GM12872 (cell line): Measurements from ENCODE around the gene GDF15.

ENCODE experiments used
- TF ChIP-seq, protein P1 (sequence below): IDR thresholded peaks from 3 replicates; pipeline ENCODE4 v1.5.1; 2011; ENCODE audit warnings: low read depth, mild to moderate bottlenecking, low read length, moderate library complexity; ENCODE audit not compliant: insufficient read depth

Gene GDF15

GRCh38 chr19:18427743-18428113 is 41.8 kb downstream of the GDF15 start:
- TF ChIP-seq, protein P1, sequence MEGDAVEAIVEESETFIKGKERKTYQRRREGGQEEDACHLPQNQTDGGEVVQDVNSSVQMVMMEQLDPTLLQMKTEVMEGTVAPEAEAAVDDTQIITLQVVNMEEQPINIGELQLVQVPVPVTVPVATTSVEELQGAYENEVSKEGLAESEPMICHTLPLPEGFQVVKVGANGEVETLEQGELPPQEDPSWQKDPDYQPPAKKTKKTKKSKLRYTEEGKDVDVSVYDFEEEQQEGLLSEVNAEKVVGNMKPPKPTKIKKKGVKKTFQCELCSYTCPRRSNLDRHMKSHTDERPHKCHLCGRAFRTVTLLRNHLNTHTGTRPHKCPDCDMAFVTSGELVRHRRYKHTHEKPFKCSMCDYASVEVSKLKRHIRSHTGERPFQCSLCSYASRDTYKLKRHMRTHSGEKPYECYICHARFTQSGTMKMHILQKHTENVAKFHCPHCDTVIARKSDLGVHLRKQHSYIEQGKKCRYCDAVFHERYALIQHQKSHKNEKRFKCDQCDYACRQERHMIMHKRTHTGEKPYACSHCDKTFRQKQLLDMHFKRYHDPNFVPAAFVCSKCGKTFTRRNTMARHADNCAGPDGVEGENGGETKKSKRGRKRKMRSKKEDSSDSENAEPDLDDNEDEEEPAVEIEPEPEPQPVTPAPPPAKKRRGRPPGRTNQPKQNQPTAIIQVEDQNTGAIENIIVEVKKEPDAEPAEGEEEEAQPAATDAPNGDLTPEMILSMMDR: no peak

GRCh38 chr19:18428173-18428786 is 42.3 kb downstream of the GDF15 start:
- TF ChIP-seq, protein P1: no peak

- TF ChIP-seq, protein P1: no peak
Measured at GRCh38 chr19:18428787-18429674, 43.1 kb downstream of the GDF15 start.

DNA sequence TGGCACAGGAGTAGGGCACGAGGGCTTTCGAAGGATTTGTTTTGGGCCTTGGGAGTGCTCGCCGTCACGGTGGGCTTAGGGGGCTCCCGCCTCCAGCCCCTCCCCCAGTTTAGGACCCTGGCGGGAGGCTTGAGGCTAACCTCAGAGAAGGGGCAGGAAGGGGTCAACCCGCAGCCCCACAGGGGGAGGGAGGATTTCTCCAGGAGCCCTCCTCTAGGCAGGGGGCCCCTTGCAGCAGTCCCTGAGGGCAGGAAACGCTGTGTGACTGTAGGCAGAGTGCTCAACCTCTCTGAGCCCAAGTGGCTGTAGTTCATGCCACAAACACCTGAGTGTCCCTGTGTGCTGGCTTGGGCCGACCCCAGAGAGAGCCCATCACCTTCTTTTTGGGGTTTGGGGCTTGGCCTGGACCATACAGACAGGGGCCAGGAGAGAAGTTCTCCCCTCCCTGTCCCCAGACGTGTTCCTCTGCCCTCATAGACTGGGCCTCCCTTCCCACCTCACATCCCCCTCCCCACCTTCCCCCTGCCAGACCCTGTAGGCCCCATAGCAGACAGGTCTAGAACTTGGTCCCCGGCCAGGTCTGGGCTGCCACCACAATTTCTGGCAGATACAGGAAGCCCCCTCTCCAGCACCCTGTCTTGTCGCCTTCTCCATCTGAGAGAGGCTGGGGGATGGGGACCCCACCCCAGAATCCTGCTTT is 43.9 kb downstream of the GDF15 start:
- TF ChIP-seq, protein P1: no peak

GRCh38 chr19:18430417-18431144 is 44.6 kb downstream of the GDF15 start:
- TF ChIP-seq, protein P1: no peak

DNA sequence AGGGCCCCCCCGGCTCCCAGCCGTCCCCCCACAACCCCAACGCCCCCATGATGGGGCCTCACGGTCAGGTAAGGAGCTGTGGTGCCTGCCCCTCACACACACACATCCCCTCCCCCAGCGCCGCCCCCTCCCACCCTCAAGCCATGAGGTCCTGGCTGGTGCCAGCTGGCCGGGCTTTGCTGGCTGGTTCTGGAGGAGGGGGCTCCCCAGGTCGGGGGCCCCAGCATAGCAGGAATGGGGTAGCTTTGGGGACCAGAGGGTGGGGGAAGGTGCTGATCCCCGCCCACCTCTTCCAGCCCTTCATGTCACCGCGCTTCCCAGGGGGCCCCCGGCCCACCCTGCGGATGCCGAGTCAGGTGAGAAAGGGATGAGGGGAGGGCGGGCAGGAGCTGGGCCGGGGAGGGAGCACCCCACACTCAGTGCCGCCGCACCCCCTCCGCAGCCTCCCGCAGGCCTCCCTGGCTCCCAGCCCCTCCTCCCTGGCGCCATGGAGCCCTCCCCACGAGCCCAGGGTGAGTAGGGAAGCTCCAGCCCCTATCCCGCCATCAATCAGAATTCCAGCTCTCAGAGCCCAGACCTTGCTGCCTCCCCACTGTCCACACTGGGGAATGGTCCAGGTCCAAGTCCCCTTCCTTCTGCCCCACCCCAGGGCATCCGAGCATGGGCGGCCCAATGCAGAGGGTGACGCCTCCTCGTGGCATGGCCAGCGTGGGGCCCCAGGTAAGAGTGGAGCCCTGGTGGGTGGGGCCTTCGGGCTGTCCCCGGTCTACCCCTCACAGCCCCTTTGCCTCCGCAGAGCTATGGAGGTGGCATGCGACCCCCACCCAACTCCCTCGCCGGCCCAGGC is 45.6 kb downstream of the GDF15 start:
- TF ChIP-seq, protein P1: no peak
